ENCODE results near the gene WDR13.

Gene WDR13

DNA sequence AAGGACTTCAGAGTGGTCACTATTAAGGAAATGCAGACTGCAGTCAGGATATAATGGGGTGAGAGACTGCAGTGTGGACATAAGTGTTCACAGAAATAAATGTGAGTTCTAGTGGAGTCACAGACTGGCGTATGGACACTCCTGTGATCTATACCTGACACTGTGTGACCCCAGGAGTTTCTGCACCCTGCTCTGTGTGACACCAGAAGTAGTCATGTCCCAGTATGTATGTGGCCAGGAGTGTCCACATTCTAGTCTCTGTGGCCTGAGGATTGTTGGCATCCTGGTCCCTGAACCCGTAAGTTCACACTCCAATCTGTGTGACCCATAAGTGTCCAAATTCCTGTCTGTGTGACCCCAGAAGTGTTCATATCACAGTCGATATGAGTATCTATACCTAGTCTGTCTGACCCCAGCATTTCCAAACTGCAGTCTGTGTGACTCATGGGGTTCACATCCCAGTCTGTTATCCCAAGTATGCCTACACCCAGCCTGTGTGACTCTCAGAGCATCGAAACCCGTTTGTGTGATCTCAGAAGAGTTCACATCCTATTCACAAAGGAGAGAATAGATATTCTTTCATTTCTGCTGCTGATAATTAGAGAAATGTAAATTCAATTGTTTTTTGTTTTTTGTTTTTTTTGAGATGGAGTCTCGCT is 16.3 kb downstream of the WDR13 start:
- TF ChIP-seq CTCF (IDR thresholded peaks at IDR 0.05; ENCODE audit: low read depth, low read length), result no peak

DNA sequence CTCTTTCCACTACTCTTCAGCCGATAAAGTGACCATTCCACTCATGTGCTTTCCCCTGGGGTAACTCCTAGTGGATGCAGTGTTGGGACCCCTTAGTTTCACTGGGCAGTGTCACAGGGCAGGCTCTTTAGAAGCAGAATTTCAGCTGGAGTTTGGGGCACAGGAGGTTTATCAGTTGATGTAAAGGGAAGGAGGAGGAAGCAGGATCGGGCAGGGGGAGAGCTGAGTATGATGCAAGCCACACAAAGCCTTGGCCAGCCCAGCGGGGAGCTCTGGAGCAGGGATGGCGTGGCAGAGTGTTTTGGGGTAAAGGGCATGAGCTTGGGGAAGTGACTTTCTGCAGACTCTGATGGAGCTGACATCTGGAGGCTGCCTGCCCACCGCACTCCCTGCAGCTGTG is 19.3 kb downstream of the WDR13 start:
- no peak for DNase-seq (ENCODE audit: extremely low read depth, low read depth)
- TF ChIP-seq CTCF (IDR thresholded peaks at IDR 0.05; ENCODE audit: low read depth, low read length), result no peak

More for the DNA sequence above, 16.3 kb downstream of the WDR13 start:
- DNase-seq (ENCODE audit: extremely low read depth, low read depth), result no peak

GRCh38 chrX:48617542-48618340 is 20.4 kb downstream of the WDR13 start:
- no peak for DNase-seq (ENCODE audit: extremely low read depth, low read depth)

DNA sequence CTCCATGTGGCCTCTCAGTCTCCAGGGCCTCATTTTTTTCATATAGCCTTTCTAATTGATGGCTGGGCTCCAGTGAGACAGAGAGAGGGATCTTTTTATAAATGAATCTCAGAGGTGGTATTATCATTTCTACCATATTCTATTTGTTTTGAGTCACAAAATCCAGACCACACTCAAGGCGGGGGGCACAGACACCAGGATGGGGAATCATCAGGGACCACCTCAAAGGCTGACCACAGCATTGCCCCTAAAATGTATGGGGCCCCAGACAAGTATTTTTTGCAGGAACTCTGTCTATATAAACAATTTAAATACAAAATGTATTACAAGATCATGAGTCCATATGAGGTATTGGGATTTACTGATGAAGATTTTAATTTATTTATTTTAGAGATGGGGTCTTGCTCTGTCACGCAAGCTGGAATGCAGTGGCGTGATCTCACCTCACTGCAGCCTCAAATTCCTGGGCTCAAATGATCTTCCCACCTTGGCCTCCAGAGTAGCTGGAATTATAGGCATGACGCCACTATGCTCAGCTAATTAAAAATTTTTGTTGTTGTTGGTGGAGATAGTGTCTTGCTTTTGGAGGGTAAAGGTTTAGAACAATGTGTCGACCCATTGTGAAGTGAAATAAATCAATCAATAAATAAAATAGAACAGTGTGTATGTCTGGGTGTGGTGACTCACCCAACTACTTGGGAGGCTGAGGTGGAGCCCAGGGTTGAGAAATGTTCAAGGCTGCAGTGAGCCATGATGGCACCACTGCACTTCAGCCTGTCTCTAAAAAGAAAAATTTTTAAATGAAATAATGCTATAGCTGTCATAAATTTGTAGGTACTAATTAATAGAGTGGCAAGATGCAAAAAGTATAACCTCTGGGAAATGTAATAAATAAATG is 29.4 kb downstream of the WDR13 start:
- no peak for DNase-seq (ENCODE audit: extremely low read depth, low read depth)
- TF ChIP-seq CTCF (IDR thresholded peaks at IDR 0.05; ENCODE audit: low read depth, low read length), result no peak

More at GRCh38 chrX:48617542-48618340, 20.4 kb downstream of the WDR13 start:
- TF ChIP-seq CTCF (IDR thresholded peaks at IDR 0.05; ENCODE audit: low read depth, low read length), result no peak

GRCh38 chrX:48631376-48632090 is 34.2 kb downstream of the WDR13 start:
- peak; percentile 68 for DNase-seq (ENCODE audit: extremely low read depth, low read depth)
- TF ChIP-seq CTCF (IDR thresholded peaks at IDR 0.05; ENCODE audit: low read depth, low read length), result peak; percentile 57

GRCh38 chrX:48632207-48632606 is 34.9 kb downstream of the WDR13 start:
- no peak for TF ChIP-seq CTCF (IDR thresholded peaks at IDR 0.05; ENCODE audit: low read depth, low read length)
- DNase-seq (ENCODE audit: extremely low read depth, low read depth), result no peak

Data from AG09319 (cell line).